Osteoblast (primary cell): ENCODE measurements around the gene FAAP100. TPM values are rescaled to one million over a fixed set of nuclear protein-coding genes. Genes with fewer than 3 reads are reported as not detected.

ENCODE experiments used
- DNase-seq: peaks from one replicate; pipeline ENCODE4 v3.0.0; 2011; ENCODE audit warnings: low spot score, mixed read lengths; ENCODE audit not compliant: insufficient read length; ENCODE audit errors: missing footprints
- H2AFZ ChIP-seq: 2 replicates; pipeline ENCODE4 v1.6.0; 2011; ENCODE audit warnings: mild to moderate bottlenecking, low read length
- H3K27ac ChIP-seq: 2 replicates; pipeline ENCODE4 v1.5.1; 2011; ENCODE audit warnings: mild to moderate bottlenecking, low read depth, low read length, moderate library complexity
- H3K27me3 ChIP-seq: 2 replicates; pipeline ENCODE4 v1.6.0; 2012; ENCODE audit warnings: mild to moderate bottlenecking, control low read depth, inconsistent platforms, low read length, moderate library complexity; ENCODE audit not compliant: insufficient read depth
- H3K36me3 ChIP-seq: 2 replicates; pipeline ENCODE4 v1.5.1; 2011; ENCODE audit warnings: mild to moderate bottlenecking, low read length, control low read depth, moderate library complexity; ENCODE audit not compliant: insufficient read depth
- H3K4me1 ChIP-seq: 2 replicates; pipeline ENCODE4 v1.5.1; 2011; ENCODE audit warnings: mild to moderate bottlenecking, low read length, control low read depth, moderate library complexity; ENCODE audit not compliant: insufficient read depth
- H3K4me2 ChIP-seq: 2 replicates; pipeline ENCODE4 v1.6.0; 2011; ENCODE audit warnings: mild to moderate bottlenecking, low read length; ENCODE audit not compliant: insufficient read depth
- H3K4me3 ChIP-seq: fragments of 200-600 bp; sonication (generic); 3 replicates; pipeline ENCODE4 v1.5.1; 2012; ENCODE audit warnings: mild to moderate bottlenecking, low read length, inconsistent platforms; ENCODE audit not compliant: insufficient read depth
- H3K79me2 ChIP-seq: 2 replicates; pipeline ENCODE4 v1.6.0; 2012; ENCODE audit warnings: mild to moderate bottlenecking, low read length, control low read depth, inconsistent platforms; ENCODE audit not compliant: insufficient read depth
- H3K9me3 ChIP-seq: 2 replicates; pipeline ENCODE4 v1.5.1; 2011; ENCODE audit warnings: low read depth, low read length, control low read depth
- H4K20me1 ChIP-seq: 2 replicates; pipeline ENCODE4 v1.6.0; 2012; ENCODE audit warnings: mild to moderate bottlenecking, low read length, control low read depth; ENCODE audit not compliant: insufficient read depth
- total RNA-seq: library from RNA; depleted of rRNA; stranded (reverse); fragments of >200 nt; gene quantifications from 2 replicates; pipeline ENCODE4 v1.2.3, GENCODE V29; 2012
- TF ChIP-seq, protein P1 (sequence below): IDR thresholded peaks from 2 replicates; pipeline ENCODE4 v1.5.1; 2011; ENCODE audit warnings: mild to moderate bottlenecking, low read depth, low read length, moderate library complexity; ENCODE audit errors: extremely low read depth

The FAAP100 gene
- total RNA-seq, 1 donor, result 44.5 TPM

DNA sequence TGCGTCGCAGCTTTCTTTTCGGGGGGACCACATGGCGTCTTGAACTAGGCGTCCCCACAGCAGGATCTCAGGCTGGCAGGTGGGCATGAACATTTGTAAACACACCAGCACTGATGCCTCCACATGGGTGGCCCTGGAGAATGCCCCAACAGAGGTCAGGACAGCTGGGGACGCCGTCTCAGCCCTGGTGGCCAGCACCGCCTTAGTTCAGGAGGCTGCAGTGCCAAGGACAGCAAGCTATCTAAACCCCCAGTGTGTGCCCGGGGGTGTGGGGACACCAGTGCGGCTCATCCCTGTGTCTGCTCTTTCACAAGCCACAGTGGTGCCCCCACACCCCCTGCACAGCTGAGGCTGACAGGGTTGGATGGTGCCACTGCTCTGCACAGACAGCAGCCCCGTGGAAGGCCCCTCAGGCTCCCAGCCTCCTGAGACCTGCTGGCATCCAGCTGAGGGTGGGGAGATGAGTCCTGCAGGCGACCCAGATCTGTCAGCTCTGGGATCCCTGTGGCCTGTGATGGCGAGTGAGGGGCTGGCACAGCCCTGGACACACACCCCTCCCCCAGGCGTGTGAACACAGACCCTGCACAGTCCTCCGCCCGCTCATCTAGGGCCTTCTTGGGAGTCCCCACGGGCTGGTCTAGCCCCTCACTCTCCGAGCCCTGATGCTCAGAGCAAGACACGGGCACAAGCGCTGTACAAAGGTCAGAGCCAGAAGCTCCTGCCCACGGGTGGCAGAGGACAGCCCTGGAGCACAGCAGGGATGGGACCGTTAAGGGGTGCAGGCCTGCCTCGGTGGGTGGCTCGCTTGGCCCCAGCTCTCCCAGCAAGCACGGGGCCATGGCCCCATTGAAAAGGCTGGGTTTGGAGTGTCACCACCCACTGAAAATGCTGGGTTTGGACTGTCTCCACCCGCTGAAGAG lies 13.2 kb downstream of the FAAP100 start:
- H3K36me3 ChIP-seq, result peaks cover 22% of the 10 kb centered on the region
- no peaks in the 10 kb centered on the region for H3K79me2 ChIP-seq
- no peak for DNase-seq
- H3K4me2 ChIP-seq, result no peak overlapping the region
- no peaks in the 10 kb centered on the region for H3K4me1 ChIP-seq
- no peak overlapping the region for H3K27ac ChIP-seq
- no peak overlapping the region for H3K4me3 ChIP-seq
- peaks cover 13% of the 10 kb centered on the region for H3K27me3 ChIP-seq
- H3K9me3 ChIP-seq, result no peaks in the 10 kb centered on the region
- H2AFZ ChIP-seq, result no peak overlapping the region
- H4K20me1 ChIP-seq, result peaks cover 21% of the 10 kb centered on the region
- TF ChIP-seq, protein P1, sequence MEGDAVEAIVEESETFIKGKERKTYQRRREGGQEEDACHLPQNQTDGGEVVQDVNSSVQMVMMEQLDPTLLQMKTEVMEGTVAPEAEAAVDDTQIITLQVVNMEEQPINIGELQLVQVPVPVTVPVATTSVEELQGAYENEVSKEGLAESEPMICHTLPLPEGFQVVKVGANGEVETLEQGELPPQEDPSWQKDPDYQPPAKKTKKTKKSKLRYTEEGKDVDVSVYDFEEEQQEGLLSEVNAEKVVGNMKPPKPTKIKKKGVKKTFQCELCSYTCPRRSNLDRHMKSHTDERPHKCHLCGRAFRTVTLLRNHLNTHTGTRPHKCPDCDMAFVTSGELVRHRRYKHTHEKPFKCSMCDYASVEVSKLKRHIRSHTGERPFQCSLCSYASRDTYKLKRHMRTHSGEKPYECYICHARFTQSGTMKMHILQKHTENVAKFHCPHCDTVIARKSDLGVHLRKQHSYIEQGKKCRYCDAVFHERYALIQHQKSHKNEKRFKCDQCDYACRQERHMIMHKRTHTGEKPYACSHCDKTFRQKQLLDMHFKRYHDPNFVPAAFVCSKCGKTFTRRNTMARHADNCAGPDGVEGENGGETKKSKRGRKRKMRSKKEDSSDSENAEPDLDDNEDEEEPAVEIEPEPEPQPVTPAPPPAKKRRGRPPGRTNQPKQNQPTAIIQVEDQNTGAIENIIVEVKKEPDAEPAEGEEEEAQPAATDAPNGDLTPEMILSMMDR, result no peak

DNA sequence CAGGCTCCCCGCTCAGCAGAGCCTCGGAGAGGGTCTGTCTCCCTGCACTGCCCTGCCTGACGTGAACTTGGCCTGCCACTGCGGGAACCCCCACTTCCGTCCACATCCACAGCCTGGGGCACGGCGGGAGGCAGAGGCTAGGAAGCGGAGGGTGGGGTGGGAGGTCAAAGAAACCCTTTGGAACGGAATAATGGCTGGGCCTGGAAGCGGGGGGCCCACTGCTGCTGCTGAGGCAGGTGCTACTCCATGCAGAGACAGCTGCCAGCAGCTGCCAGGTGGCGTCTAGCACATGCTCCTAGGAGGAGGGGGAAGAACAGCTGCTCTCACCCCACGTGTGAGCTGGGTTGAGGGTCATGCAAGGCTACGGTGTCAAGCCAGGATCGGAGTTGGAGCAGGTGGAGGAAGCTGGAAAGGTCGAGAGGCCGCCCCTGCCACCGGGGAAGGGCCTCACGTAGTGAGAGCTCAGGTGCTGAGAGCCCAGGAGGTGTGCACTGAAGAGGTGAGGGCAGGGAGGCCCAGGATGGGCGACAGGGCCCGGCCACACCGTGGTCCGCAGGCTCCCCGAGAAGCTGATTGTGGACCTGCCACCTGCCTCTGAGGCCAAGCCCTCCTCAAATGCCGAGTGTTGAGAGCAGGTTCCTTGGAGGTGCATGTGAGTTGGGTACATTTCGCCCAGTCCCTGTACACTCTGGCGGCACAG lies 14.1 kb downstream of the FAAP100 start:
- no peak overlapping the region for H3K27ac ChIP-seq
- H3K79me2 ChIP-seq, result no peaks in the 10 kb centered on the region
- TF ChIP-seq, protein P1, result no peak
- H3K4me2 ChIP-seq, result no peak overlapping the region
- H3K4me3 ChIP-seq, result no peak overlapping the region
- no peaks in the 10 kb centered on the region for H3K9me3 ChIP-seq
- no peak overlapping the region for H2AFZ ChIP-seq
- DNase-seq, result no peak
- peaks cover 13% of the 10 kb centered on the region for H3K27me3 ChIP-seq
- H3K36me3 ChIP-seq, result peaks cover 14% of the 10 kb centered on the region
- H3K4me1 ChIP-seq, result no peaks in the 10 kb centered on the region
- peaks cover 21% of the 10 kb centered on the region for H4K20me1 ChIP-seq

DNA sequence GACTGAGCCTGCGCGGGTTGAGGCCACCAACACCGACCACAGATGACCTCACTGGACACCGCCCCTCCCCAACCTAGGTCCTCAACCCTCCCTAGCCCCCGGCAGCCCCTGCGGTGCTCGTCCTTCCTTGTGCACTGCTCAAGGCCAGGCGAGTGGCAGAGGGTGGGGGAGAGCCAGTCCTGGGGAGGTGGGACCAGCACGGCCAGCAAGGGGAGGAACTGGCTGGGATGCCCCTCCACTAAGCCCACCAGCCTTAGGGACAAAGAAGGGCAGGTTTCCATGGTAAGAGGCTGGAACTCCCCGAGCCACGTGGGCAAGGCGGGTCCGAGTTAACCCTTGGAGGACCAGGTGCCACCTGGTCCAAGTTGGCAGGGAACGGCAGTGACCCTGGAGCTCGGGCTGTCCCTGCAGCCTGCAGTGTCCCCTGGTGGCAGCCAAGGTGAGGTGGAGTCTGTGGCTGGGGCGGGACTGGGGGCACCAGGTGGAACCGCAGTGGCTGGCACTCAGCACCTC lies 14.8 kb downstream of the FAAP100 start:
- no peak overlapping the region for H2AFZ ChIP-seq
- peaks cover 8% of the 10 kb centered on the region for H3K36me3 ChIP-seq
- no peaks in the 10 kb centered on the region for H3K79me2 ChIP-seq
- no peak overlapping the region for H3K27ac ChIP-seq
- H3K27me3 ChIP-seq, result peaks cover 13% of the 10 kb centered on the region
- no peak overlapping the region for H3K4me3 ChIP-seq
- H4K20me1 ChIP-seq, result peaks cover 18% of the 10 kb centered on the region
- no peak overlapping the region for H3K4me2 ChIP-seq
- H3K4me1 ChIP-seq, result no peaks in the 10 kb centered on the region
- DNase-seq, result no peak
- H3K9me3 ChIP-seq, result no peaks in the 10 kb centered on the region
- TF ChIP-seq, protein P1, result peak; percentile 37
